ENCODE measurements around the gene CRTC1.

CRTC1 gene

GRCh38 chr19:18785179-18786124, 102.0 kb downstream of the CRTC1 start:
- Histone ChIP-seq H3K79me2 (ENCODE audit: insufficient read depth, low read length) (no peaks in the 10 kb centered on the region), H3K27ac (ENCODE audit: low read depth, low read length) (no peak overlapping the region), H3K27me3 (ENCODE audit: low read length) (no peaks in the 10 kb centered on the region), H3K9me2 (replicated peaks; ENCODE audit: insufficient read depth, low read length) (no peaks in the 10 kb centered on the region), H3K9me3 (ENCODE audit: insufficient read depth, low read length) (no peaks in the 10 kb centered on the region), H3K9ac (ENCODE audit: low read length) (no peak overlapping the region), H2AFZ (ENCODE audit: low read depth, low read length, severe bottlenecking) (no peak overlapping the region), H3K36me3 (ENCODE audit: low read length) (no peaks in the 10 kb centered on the region), H3K4me3 (ENCODE audit: insufficient read depth, low read length, poor library complexity, severe bottlenecking) (no peak overlapping the region), H3F3A (ENCODE audit: insufficient read depth) (no peaks in the 10 kb centered on the region), H3K4me2 (ENCODE audit: low read depth, low read length, poor library complexity, severe bottlenecking) (no peak overlapping the region), H4K20me1 (ENCODE audit: low read depth, low read length) (no peaks in the 10 kb centered on the region)
- TF ChIP-seq CTCF (IDR thresholded peaks at IDR 0.05; ENCODE audit: insufficient read depth, low read length, poor library complexity, severe bottlenecking), result no peak
- no peak for TF ChIP-seq EZH2phosphoT487 (conservative IDR thresholded peaks at IDR 0.05; ENCODE audit: low read length)

- no peak overlapping the region for H3K4me2 ChIP-seq (ENCODE audit: low read depth, low read length, poor library complexity, severe bottlenecking)
Observed at GRCh38 chr19:18788529-18789421, 105.3 kb downstream of the CRTC1 start.

GRCh38 chr19:18789422-18789869, 106.0 kb downstream of the CRTC1 start:
- Histone ChIP-seq H3K36me3 (ENCODE audit: low read length) (no peaks in the 10 kb centered on the region), H3K9me2 (replicated peaks; ENCODE audit: insufficient read depth, low read length) (no peaks in the 10 kb centered on the region), H3F3A (ENCODE audit: insufficient read depth) (no peaks in the 10 kb centered on the region), H3K27ac (ENCODE audit: low read depth, low read length) (no peak overlapping the region), H3K9ac (ENCODE audit: low read length) (no peak overlapping the region), H3K4me3 (ENCODE audit: insufficient read depth, low read length, poor library complexity, severe bottlenecking) (no peak overlapping the region), H3K27me3 (ENCODE audit: low read length) (no peaks in the 10 kb centered on the region), H3K79me2 (ENCODE audit: insufficient read depth, low read length) (no peaks in the 10 kb centered on the region), H2AFZ (ENCODE audit: low read depth, low read length, severe bottlenecking) (no peak overlapping the region), H4K20me1 (ENCODE audit: low read depth, low read length) (no peaks in the 10 kb centered on the region), H3K9me3 (ENCODE audit: insufficient read depth, low read length) (no peaks in the 10 kb centered on the region), H3K4me2 (ENCODE audit: low read depth, low read length, poor library complexity, severe bottlenecking) (no peak overlapping the region)
- TF ChIP-seq CTCF (IDR thresholded peaks at IDR 0.05; ENCODE audit: insufficient read depth, low read length, poor library complexity, severe bottlenecking), result no peak
- no peak for TF ChIP-seq EZH2phosphoT487 (conservative IDR thresholded peaks at IDR 0.05; ENCODE audit: low read length)

More at GRCh38 chr19:18788529-18789421, 105.3 kb downstream of the CRTC1 start:
- Histone ChIP-seq H3K27ac (ENCODE audit: low read depth, low read length) (no peak overlapping the region), H3K9me2 (replicated peaks; ENCODE audit: insufficient read depth, low read length) (no peaks in the 10 kb centered on the region), H3K79me2 (ENCODE audit: insufficient read depth, low read length) (no peaks in the 10 kb centered on the region), H3K4me3 (ENCODE audit: insufficient read depth, low read length, poor library complexity, severe bottlenecking) (no peak overlapping the region), H3K9me3 (ENCODE audit: insufficient read depth, low read length) (no peaks in the 10 kb centered on the region), H3K27me3 (ENCODE audit: low read length) (no peaks in the 10 kb centered on the region), H3K9ac (ENCODE audit: low read length) (no peak overlapping the region), H3K36me3 (ENCODE audit: low read length) (no peaks in the 10 kb centered on the region), H3F3A (ENCODE audit: insufficient read depth) (no peaks in the 10 kb centered on the region), H2AFZ (ENCODE audit: low read depth, low read length, severe bottlenecking) (no peak overlapping the region), H4K20me1 (ENCODE audit: low read depth, low read length) (no peaks in the 10 kb centered on the region)
- TF ChIP-seq CTCF (IDR thresholded peaks at IDR 0.05; ENCODE audit: insufficient read depth, low read length, poor library complexity, severe bottlenecking) (no peak), EZH2phosphoT487 (conservative IDR thresholded peaks at IDR 0.05; ENCODE audit: low read length) (no peak)

Data from SU-DHL-6 (cell line).